OCI-LY7 (cell line): Measurements from ENCODE around the gene TRAPPC12.

Experiments
- EZH2phosphoT487 ChIP-seq: fragments of 200-600 bp; sonication (generic); IDR thresholded peaks from 2 replicates; pipeline ENCODE4 v1.6.1; 2018; ENCODE audit warnings: low read depth, borderline replicate concordance, mild to moderate bottlenecking, mixed run types, antibody characterized with exemption, low read length, moderate library complexity, mixed read lengths
- TF ChIP-seq, protein P1 (sequence below): fragments of 200-600 bp; sonication (generic); conservative IDR thresholded peaks from 2 replicates; pipeline ENCODE4 v1.5.1; 2014; ENCODE audit warnings: mild to moderate bottlenecking, antibody characterized with exemption, low read length, moderate library complexity, mixed read lengths

DNA sequence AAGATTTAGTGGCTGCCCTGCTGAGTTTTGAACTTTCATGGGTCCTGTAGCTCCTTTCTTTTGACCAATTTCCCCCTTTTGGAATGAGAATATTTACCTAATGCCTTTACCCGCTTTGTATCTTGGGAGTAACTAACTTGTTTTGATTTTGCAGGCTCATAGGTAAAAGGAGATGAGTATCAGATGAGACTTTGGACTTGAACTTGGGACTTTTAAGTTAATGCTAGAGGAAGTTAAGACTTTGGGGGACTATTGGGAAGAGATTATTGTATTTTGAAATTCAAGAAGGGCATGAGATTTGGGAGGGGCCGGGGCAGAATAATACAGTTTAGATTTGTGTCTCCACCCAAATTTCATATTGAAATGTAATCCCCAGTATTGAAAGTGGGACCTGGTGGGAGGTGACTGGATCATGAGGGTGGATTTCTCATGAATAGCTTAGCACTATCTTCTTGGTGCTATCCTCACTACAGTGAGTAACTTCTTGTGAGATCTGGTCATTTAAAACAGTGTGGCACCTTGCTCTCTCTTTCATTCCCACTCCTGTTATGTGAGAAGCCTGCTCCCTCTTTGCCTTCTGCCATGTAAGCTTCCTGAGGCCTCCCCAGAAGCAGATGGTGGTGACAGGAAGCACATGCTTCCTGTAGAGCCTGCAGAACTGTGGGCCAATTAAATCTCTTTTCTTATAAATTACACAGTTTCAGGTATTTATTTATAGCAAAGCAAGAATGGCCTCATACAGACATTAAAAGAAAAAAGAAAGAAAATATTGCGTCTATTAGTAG is 133.7 kb downstream of the TRAPPC12 start:
- TF ChIP-seq, protein P1, sequence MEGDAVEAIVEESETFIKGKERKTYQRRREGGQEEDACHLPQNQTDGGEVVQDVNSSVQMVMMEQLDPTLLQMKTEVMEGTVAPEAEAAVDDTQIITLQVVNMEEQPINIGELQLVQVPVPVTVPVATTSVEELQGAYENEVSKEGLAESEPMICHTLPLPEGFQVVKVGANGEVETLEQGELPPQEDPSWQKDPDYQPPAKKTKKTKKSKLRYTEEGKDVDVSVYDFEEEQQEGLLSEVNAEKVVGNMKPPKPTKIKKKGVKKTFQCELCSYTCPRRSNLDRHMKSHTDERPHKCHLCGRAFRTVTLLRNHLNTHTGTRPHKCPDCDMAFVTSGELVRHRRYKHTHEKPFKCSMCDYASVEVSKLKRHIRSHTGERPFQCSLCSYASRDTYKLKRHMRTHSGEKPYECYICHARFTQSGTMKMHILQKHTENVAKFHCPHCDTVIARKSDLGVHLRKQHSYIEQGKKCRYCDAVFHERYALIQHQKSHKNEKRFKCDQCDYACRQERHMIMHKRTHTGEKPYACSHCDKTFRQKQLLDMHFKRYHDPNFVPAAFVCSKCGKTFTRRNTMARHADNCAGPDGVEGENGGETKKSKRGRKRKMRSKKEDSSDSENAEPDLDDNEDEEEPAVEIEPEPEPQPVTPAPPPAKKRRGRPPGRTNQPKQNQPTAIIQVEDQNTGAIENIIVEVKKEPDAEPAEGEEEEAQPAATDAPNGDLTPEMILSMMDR = no peak
- no peak for TF ChIP-seq EZH2phosphoT487
